HepG2 (cell line): Measurements from ENCODE around the gene LIMK2. TPM values are rescaled to one million over a fixed set of nuclear protein-coding genes. Genes with fewer than 3 reads are reported as not detected.

Source experiments
- CBX5 ChIP-seq: sonication (generic); formaldehyde crosslinking; IDR thresholded peaks from 2 replicates; pipeline ENCODE4 v1.4.0; 2020; ENCODE audit warnings: missing genetic modification reagents, borderline replicate concordance
- CEBPZ ChIP-seq: IDR thresholded peaks from 2 replicates; pipeline ENCODE4 v1.6.1; 2012; ENCODE audit warnings: low read length, improper control_type of control experiment
- DNMT3B ChIP-seq: conservative IDR thresholded peaks from 2 replicates; pipeline ENCODE4 v1.6.1; 2016; ENCODE audit warnings: missing biosample characterization, control low read depth
- FOXA1 ChIP-seq, 2 experiments: fragments of 450-650 bp in 1 of 2; sonication (generic) in 1 of 2; formaldehyde crosslinking in 1 of 2; IDR thresholded peaks; 2 replicates each; pipeline versions ENCODE4 v1.4.0 to v1.6.1; 2016 to 2020; ENCODE audit warnings: missing genetic modification reagents in 1 of 2
- FOXK2 ChIP-seq: fragments of 450-650 bp; IDR thresholded peaks from 2 replicates; pipeline ENCODE4 v1.6.1; 2016
- GABPA ChIP-seq, 2 experiments: IDR thresholded peaks; 2 replicates each; pipeline ENCODE4 v1.6.1; 2011 to 2016; ENCODE audit warnings: low read depth in 2 of 2, low read length in 1 of 2, missing biosample characterization in 1 of 2, missing genetic modification characterization in 1 of 2
- HNF4A ChIP-seq: sonication (generic); formaldehyde crosslinking; IDR thresholded peaks from 2 replicates; pipeline ENCODE4 v1.4.0; 2020; ENCODE audit warnings: missing genetic modification reagents
- MAFF ChIP-seq: IDR thresholded peaks from 2 replicates; pipeline ENCODE4 v1.6.1; 2011; ENCODE audit warnings: low read depth, low read length, improper control_type of control experiment
- MTA1 ChIP-seq: sonication (generic); formaldehyde crosslinking; IDR thresholded peaks from 2 replicates; pipeline ENCODE4 v1.4.0; 2020; ENCODE audit warnings: missing genetic modification reagents, mild to moderate bottlenecking, borderline replicate concordance
- MXI1 ChIP-seq: IDR thresholded peaks from 3 replicates; pipeline ENCODE4 v1.6.1; 2012; ENCODE audit warnings: low read depth, low read length, inconsistent platforms, borderline replicate concordance
- MYPOP ChIP-seq: sonication (generic); formaldehyde crosslinking; IDR thresholded peaks from 2 replicates; pipeline ENCODE4 v1.8.1; 2023; ENCODE audit warnings: mild to moderate bottlenecking, moderate library complexity, missing genetic modification reagents
- PHF5A ChIP-seq: IDR thresholded peaks from one replicate; pipeline ENCODE4 v1.6.1; 2018; ENCODE audit warnings: low read depth, missing genetic modification reagents; ENCODE audit not compliant: unreplicated experiment
- RXRB ChIP-seq: IDR thresholded peaks from 2 replicates; pipeline ENCODE4 v1.6.1; 2016; ENCODE audit warnings: borderline replicate concordance, missing genetic modification reagents, missing compliant biosample characterization
- SNAPC2 ChIP-seq: sonication (generic); formaldehyde crosslinking; IDR thresholded peaks from 2 replicates; pipeline ENCODE4 v1.8.1; 2022; ENCODE audit warnings: mild to moderate bottlenecking, missing genetic modification reagents
- THAP11 ChIP-seq: IDR thresholded peaks from 2 replicates; pipeline ENCODE4 v1.6.1; 2016; ENCODE audit warnings: missing biosample characterization, missing genetic modification reagents
- XBP1 ChIP-seq: sonication (generic); formaldehyde crosslinking; IDR thresholded peaks from 2 replicates; pipeline ENCODE4 v1.5.0; 2020; ENCODE audit warnings: missing genetic modification reagents
- ZFP36L1 ChIP-seq: sonication (generic); formaldehyde crosslinking; IDR thresholded peaks from 2 replicates; pipeline ENCODE4 v1.8.0; 2022; ENCODE audit warnings: mild to moderate bottlenecking, missing genetic modification reagents, moderate library complexity
- polyA plus RNA-seq, 8 experiments: library from polyadenylated mRNA; depleted of rRNA in 3 of 8; stranded (reverse) in 7 of 8; unstranded in 1 of 8; fragments of >200 nt; fragmentation: Illumina TruSeq in 4 of 8; extraction: Trizol in 4 of 8; gene quantifications; 2 replicates each; pipeline versions ENCODE4 v1.2.1 to v1.2.3, GENCODE V29; 2011 to 2016; ENCODE audit warnings: low read depth in 4 of 8, missing spikeins in 1 of 8, mixed read lengths in 1 of 8; ENCODE audit not compliant: insufficient read depth in 1 of 8
- total RNA-seq, 5 experiments: library from RNA; depleted of rRNA; stranded (reverse); fragments of >200 nt; fragmentation: Illumina TruSeq; extraction: Trizol; gene quantifications; 2 replicates each; pipeline ENCODE4 v1.2.3, GENCODE V29; 2016; ENCODE audit warnings: low read depth in 1 of 5
- TF ChIP-seq, protein P1 (sequence below): sonication (generic); formaldehyde crosslinking; IDR thresholded peaks from 2 replicates; pipeline ENCODE4 v1.4.0; 2020; ENCODE audit warnings: missing genetic modification reagents
- TF ChIP-seq, protein P2 (sequence below): IDR thresholded peaks from 2 replicates; pipeline ENCODE4 v1.6.1; 2016; ENCODE audit warnings: mild to moderate bottlenecking

LIMK2 gene
- total and polyA plus RNA-seq, 2 of the 13 experiments (the other 11 are each of a cell fraction or from before 2014, with no cell fraction given), result 20.9 to 29.8 TPM

DNA sequence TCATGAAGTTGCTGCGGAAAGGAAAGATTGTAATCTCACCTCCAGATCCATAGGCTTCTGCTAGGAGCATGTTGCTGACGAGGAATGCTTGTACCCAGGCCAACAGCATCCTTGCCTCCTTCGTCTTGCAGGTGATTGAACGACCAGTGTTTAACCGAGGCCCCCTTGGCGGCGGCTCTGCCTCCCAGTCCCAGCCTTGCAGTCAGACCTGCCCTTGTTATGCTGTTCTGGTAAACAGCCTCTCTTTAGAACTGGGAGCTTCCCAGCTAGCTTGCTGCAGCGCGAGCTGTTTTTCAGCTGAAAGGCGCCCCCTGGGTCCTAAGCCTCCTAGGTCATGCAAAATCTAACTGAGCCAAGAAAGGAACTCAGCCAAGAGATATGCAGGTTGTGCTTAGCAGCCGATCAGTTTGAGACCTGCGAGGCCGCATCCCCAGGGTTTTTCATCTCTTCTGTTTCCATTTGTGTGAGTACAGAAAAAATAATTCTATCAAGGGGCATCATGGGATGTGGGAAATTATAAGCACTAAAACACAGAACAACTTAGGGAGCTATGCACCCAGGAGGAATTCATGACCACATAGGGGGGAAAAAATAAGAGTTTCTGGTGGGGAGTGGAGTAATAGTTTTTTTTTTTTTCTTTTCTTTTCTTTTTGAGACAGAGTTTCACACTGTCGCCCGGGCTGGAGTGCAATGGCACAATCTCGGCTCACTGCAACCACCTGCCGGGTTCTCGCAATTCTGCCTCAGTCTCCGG lies 80.3 kb downstream of the LIMK2 start, which contains the start of gene PIK3IP1 (continued):
- TF ChIP-seq HNF4A (CRISPR knock-in tag) (0 out of 2 replicates have a peak, but pooled peaks have one; percentile 23), MXI1 (peak; percentile 61; the same call in 1 of the 3 replicates), FOXK2 (peak; percentile 59; the same call in 1 of the 2 replicates), CEBPZ (no peak), THAP11 (CRISPR knock-in tag) (peak; percentile 20; the same call in 1 of the 2 replicates), MTA1 (CRISPR knock-in tag) (0 out of 2 replicates have a peak, but pooled peaks have one; percentile 24), MAFF (peak; percentile 4; the same call in 1 of the 2 replicates), MYPOP (CRISPR knock-in tag) (0 out of 2 replicates have a peak, but pooled peaks have one; percentile 43), CBX5 (CRISPR knock-in tag) (peak; percentile 46; the same call in 1 of the 2 replicates), ZFP36L1 (peak; percentile 56; the same call in 1 of the 2 replicates), SNAPC2 (CRISPR knock-in tag) (peak; percentile 74; the same call in 1 of the 2 replicates), RXRB (peak; percentile 63; the same call in 1 of the 2 replicates), XBP1 (CRISPR knock-in tag) (no peak), GABPA (IDR thresholded peaks at IDR 0.05; ENCODE audit: low read depth, low read length) (no peak), GABPA (CRISPR knock-in tag; IDR thresholded peaks at IDR 0.05; ENCODE audit: low read depth) (peak; percentile 41), PHF5A (peak; percentile 38), FOXA1 (IDR thresholded peaks at IDR 0.05) (no peak), FOXA1 (CRISPR knock-in tag; IDR thresholded peaks at IDR 0.05) (peak; percentile 74), DNMT3B (CRISPR knock-in tag) (no peak)
- TF ChIP-seq, protein P1, sequence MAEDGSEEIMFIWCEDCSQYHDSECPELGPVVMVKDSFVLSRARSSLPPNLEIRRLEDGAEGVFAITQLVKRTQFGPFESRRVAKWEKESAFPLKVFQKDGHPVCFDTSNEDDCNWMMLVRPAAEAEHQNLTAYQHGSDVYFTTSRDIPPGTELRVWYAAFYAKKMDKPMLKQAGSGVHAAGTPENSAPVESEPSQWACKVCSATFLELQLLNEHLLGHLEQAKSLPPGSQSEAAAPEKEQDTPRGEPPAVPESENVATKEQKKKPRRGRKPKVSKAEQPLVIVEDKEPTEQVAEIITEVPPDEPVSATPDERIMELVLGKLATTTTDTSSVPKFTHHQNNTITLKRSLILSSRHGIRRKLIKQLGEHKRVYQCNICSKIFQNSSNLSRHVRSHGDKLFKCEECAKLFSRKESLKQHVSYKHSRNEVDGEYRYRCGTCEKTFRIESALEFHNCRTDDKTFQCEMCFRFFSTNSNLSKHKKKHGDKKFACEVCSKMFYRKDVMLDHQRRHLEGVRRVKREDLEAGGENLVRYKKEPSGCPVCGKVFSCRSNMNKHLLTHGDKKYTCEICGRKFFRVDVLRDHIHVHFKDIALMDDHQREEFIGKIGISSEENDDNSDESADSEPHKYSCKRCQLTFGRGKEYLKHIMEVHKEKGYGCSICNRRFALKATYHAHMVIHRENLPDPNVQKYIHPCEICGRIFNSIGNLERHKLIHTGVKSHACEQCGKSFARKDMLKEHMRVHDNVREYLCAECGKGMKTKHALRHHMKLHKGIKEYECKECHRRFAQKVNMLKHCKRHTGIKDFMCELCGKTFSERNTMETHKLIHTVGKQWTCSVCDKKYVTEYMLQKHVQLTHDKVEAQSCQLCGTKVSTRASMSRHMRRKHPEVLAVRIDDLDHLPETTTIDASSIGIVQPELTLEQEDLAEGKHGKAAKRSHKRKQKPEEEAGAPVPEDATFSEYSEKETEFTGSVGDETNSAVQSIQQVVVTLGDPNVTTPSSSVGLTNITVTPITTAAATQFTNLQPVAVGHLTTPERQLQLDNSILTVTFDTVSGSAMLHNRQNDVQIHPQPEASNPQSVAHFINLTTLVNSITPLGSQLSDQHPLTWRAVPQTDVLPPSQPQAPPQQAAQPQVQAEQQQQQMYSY, result no peak
- TF ChIP-seq, protein P2, sequence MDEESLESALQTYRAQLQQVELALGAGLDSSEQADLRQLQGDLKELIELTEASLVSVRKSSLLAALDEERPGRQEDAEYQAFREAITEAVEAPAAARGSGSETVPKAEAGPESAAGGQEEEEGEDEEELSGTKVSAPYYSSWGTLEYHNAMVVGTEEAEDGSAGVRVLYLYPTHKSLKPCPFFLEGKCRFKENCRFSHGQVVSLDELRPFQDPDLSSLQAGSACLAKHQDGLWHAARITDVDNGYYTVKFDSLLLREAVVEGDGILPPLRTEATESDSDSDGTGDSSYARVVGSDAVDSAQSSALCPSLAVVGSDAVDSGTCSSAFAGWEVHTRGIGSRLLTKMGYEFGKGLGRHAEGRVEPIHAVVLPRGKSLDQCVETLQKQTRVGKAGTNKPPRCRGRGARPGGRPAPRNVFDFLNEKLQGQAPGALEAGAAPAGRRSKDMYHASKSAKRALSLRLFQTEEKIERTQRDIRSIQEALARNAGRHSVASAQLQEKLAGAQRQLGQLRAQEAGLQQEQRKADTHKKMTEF (CRISPR knock-in tag), result peak; percentile 48; the same call in 1 of the 2 replicates
